Sigmoid colon (tissue), 3 donors: ENCODE results near the gene ARHGEF38.

Source experiments
- CTCF ChIP-seq, 4 experiments: fragments of 450-650 bp in 3 of 4; fragments of 200-600 bp in 1 of 4; IDR thresholded peaks; one replicate each; pipeline ENCODE4 v1.5.1; 2016 to 2019; ENCODE audit warnings: antibody characterized with exemption in 4 of 4, mild to moderate bottlenecking in 3 of 4, moderate library complexity in 2 of 4
- POLR2A ChIP-seq, 2 donors: fragments of 450-650 bp; IDR thresholded peaks; one replicate each; pipeline ENCODE4 v1.6.1; 2016; ENCODE audit warnings: antibody characterized with exemption in 2 of 2, mild to moderate bottlenecking in 2 of 2, moderate library complexity in 2 of 2

- TF ChIP-seq POLR2A (IDR thresholded peaks at IDR 0.05) (no peak), CTCF (IDR thresholded peaks at IDR 0.05) (no peak)
Measured at GRCh38 chr4:105714932-105715331, 162.5 kb downstream of the ARHGEF38 start.
